ENCODE measurements around the gene G3BP1.
A peak's percentile ranks its signal among the peaks of the same experiment; 100 is the strongest.

G3BP1 gene

GRCh38 chr5:151812757-151813309 lies 41.1 kb downstream of the G3BP1 start:
- TF ChIP-seq CTCF (IDR thresholded peaks at IDR 0.05; ENCODE audit: low read depth, low read length, missing control alignments) = no peak
- Histone ChIP-seq H3K27me3 (replicated peaks) (no peaks in the 10 kb centered on the region), H3K36me3 (replicated peaks) (peaks cover 40% of the 10 kb centered on the region), H3K27ac (no peak overlapping the region), H3K4me3 (ENCODE audit: low read depth, low read length) (no peak overlapping the region)
- peak; percentile 22 for DNase-seq
- in situ Hi-C loops (cut with HindIII; ENCODE audit: low pct_ligation_motif_present, low sequenced_read_pairs) = no loop called here

GRCh38 chr5:151815051-151815450 lies 43.3 kb downstream of the G3BP1 start:
- no peak for DNase-seq
- no peak for TF ChIP-seq CTCF (IDR thresholded peaks at IDR 0.05; ENCODE audit: low read depth, low read length, missing control alignments)
- in situ Hi-C loops (cut with HindIII; ENCODE audit: low pct_ligation_motif_present, low sequenced_read_pairs) = no loop called here
- peaks cover 36% of the 10 kb centered on the region for H3K36me3 ChIP-seq (replicated peaks)
- H3K27ac ChIP-seq = no peak overlapping the region
- no peaks in the 10 kb centered on the region for H3K27me3 ChIP-seq (replicated peaks)
- no peak overlapping the region for H3K4me3 ChIP-seq (ENCODE audit: low read depth, low read length)

- Histone ChIP-seq H3K4me3 (ENCODE audit: low read depth, low read length) (no peak overlapping the region), H3K27me3 (replicated peaks) (no peaks in the 10 kb centered on the region), H3K27ac (no peak overlapping the region), H3K36me3 (replicated peaks) (peaks cover 7% of the 10 kb centered on the region)
- no peak for DNase-seq
- no peak for TF ChIP-seq CTCF (IDR thresholded peaks at IDR 0.05; ENCODE audit: low read depth, low read length, missing control alignments)
- in situ Hi-C loops (cut with HindIII; ENCODE audit: low pct_ligation_motif_present, low sequenced_read_pairs) = no loop called here
Measured at GRCh38 chr5:151819830-151820229, 48.1 kb downstream of the G3BP1 start.

- no peak overlapping the region for H3K27ac ChIP-seq
- in situ Hi-C loops (cut with HindIII; ENCODE audit: low pct_ligation_motif_present, low sequenced_read_pairs) = no loop called here
Measured at GRCh38 chr5:151820271-151820670, 48.5 kb downstream of the G3BP1 start.

GRCh38 chr5:151820903-151821302 lies 49.1 kb downstream of the G3BP1 start:
- Histone ChIP-seq H3K27ac (no peak overlapping the region), H3K36me3 (replicated peaks) (peaks cover 7% of the 10 kb centered on the region), H3K4me3 (ENCODE audit: low read depth, low read length) (no peak overlapping the region), H3K27me3 (replicated peaks) (no peaks in the 10 kb centered on the region)
- in situ Hi-C loops (cut with HindIII; ENCODE audit: low pct_ligation_motif_present, low sequenced_read_pairs) = no loop called here
- no peak for TF ChIP-seq CTCF (IDR thresholded peaks at IDR 0.05; ENCODE audit: low read depth, low read length, missing control alignments)
- DNase-seq = no peak

More at GRCh38 chr5:151820271-151820670, 48.5 kb downstream of the G3BP1 start:
- H3K36me3 ChIP-seq (replicated peaks) = peaks cover 7% of the 10 kb centered on the region
- H3K27me3 ChIP-seq (replicated peaks) = no peaks in the 10 kb centered on the region
- H3K4me3 ChIP-seq (ENCODE audit: low read depth, low read length) = no peak overlapping the region
- no peak for TF ChIP-seq CTCF (IDR thresholded peaks at IDR 0.05; ENCODE audit: low read depth, low read length, missing control alignments)
- no peak for DNase-seq

- Histone ChIP-seq H3K27me3 (replicated peaks) (no peaks in the 10 kb centered on the region), H3K27ac (no peak overlapping the region), H3K4me3 (ENCODE audit: low read depth, low read length) (no peak overlapping the region), H3K36me3 (replicated peaks) (peaks cover 1% of the 10 kb centered on the region)
- in situ Hi-C loops (cut with HindIII; ENCODE audit: low pct_ligation_motif_present, low sequenced_read_pairs) = no loop called here
- TF ChIP-seq CTCF (IDR thresholded peaks at IDR 0.05; ENCODE audit: low read depth, low read length, missing control alignments) = no peak
- no peak for DNase-seq
Measured at GRCh38 chr5:151822141-151822540, 50.4 kb downstream of the G3BP1 start.

Measured in brain microvascular endothelial cell (primary cell).